ENCODE data around the gene BMP7.

GRCh38 chr20:57211406-57211805 lies 55.0 kb downstream of the BMP7 start:
- TF ChIP-seq, protein P1, sequence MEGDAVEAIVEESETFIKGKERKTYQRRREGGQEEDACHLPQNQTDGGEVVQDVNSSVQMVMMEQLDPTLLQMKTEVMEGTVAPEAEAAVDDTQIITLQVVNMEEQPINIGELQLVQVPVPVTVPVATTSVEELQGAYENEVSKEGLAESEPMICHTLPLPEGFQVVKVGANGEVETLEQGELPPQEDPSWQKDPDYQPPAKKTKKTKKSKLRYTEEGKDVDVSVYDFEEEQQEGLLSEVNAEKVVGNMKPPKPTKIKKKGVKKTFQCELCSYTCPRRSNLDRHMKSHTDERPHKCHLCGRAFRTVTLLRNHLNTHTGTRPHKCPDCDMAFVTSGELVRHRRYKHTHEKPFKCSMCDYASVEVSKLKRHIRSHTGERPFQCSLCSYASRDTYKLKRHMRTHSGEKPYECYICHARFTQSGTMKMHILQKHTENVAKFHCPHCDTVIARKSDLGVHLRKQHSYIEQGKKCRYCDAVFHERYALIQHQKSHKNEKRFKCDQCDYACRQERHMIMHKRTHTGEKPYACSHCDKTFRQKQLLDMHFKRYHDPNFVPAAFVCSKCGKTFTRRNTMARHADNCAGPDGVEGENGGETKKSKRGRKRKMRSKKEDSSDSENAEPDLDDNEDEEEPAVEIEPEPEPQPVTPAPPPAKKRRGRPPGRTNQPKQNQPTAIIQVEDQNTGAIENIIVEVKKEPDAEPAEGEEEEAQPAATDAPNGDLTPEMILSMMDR (IDR thresholded peaks at IDR 0.05; ENCODE audit: extremely low read depth in 1 of 2, insufficient read depth in 1 of 2, low read depth in 1 of 2, low read length in 2 of 2) = no peak
- TF ChIP-seq, protein P2, sequence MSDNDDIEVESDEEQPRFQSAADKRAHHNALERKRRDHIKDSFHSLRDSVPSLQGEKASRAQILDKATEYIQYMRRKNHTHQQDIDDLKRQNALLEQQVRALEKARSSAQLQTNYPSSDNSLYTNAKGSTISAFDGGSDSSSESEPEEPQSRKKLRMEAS (IDR thresholded peaks at IDR 0.05; ENCODE audit: insufficient read depth, insufficient read length) = no peak
- TF ChIP-seq POLR2A (IDR thresholded peaks at IDR 0.05; ENCODE audit: low read depth, low read length) = no peak
- TF ChIP-seq MYC (IDR thresholded peaks at IDR 0.05; ENCODE audit: low read depth, low read length) = no peak
- TF ChIP-seq JUN (IDR thresholded peaks at IDR 0.05; ENCODE audit: borderline replicate concordance, insufficient read depth, insufficient read length, low read depth) = no peak
- TF ChIP-seq EZH2 (IDR thresholded peaks at IDR 0.05; ENCODE audit: borderline replicate concordance, low read depth, low read length, severe bottlenecking) = no peak
- TF ChIP-seq POLR2AphosphoS5 (IDR thresholded peaks at IDR 0.05; ENCODE audit: insufficient read depth, low read depth, low read length) = no peak

Data from endothelial cell of umbilical vein (primary cell).